ENCODE measurements around the gene S100A14.

The S100A14 gene

GRCh38 chr1:153626904-153627714 is 11.0 kb upstream of the S100A14 start, which contains the start of gene S100A13:
TSS of gene S100A13 (minus strand) at chr1:153627505. CDS start at chr1:153626472, 1,033 bp downstream.
- DNase-seq (ENCODE audit: low read depth), result no peak
- no peak within 1 kb of the TSS for H3K4me3 ChIP-seq (ENCODE audit: low read depth, low read length)

GRCh38 chr1:153626477-153626903 is 10.4 kb upstream of the S100A14 start:
- TF ChIP-seq, protein P1, sequence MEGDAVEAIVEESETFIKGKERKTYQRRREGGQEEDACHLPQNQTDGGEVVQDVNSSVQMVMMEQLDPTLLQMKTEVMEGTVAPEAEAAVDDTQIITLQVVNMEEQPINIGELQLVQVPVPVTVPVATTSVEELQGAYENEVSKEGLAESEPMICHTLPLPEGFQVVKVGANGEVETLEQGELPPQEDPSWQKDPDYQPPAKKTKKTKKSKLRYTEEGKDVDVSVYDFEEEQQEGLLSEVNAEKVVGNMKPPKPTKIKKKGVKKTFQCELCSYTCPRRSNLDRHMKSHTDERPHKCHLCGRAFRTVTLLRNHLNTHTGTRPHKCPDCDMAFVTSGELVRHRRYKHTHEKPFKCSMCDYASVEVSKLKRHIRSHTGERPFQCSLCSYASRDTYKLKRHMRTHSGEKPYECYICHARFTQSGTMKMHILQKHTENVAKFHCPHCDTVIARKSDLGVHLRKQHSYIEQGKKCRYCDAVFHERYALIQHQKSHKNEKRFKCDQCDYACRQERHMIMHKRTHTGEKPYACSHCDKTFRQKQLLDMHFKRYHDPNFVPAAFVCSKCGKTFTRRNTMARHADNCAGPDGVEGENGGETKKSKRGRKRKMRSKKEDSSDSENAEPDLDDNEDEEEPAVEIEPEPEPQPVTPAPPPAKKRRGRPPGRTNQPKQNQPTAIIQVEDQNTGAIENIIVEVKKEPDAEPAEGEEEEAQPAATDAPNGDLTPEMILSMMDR (IDR thresholded peaks at IDR 0.05; ENCODE audit: insufficient read depth, low read depth, low read length, missing control alignments), result no peak
- DNase-seq (ENCODE audit: low read depth), result no peak
- H3K4me3 ChIP-seq (ENCODE audit: low read depth, low read length), result no peak overlapping the region

More at GRCh38 chr1:153626904-153627714, 11.0 kb upstream of the S100A14 start, which contains the start of gene S100A13:
- TF ChIP-seq, protein P1 (IDR thresholded peaks at IDR 0.05; ENCODE audit: insufficient read depth, low read depth, low read length, missing control alignments), result peak; percentile 44

GRCh38 chr1:153624965-153625611 is 9.0 kb upstream of the S100A14 start:
- DNase-seq (ENCODE audit: low read depth), result no peak
- TF ChIP-seq, protein P1 (IDR thresholded peaks at IDR 0.05; ENCODE audit: insufficient read depth, low read depth, low read length, missing control alignments), result no peak
- H3K4me3 ChIP-seq (ENCODE audit: low read depth, low read length), result no peak overlapping the region

GRCh38 chr1:153623101-153623500 is 7.0 kb upstream of the S100A14 start:
- DNase-seq (ENCODE audit: low read depth), result no peak
- TF ChIP-seq, protein P1 (IDR thresholded peaks at IDR 0.05; ENCODE audit: insufficient read depth, low read depth, low read length, missing control alignments), result no peak

GRCh38 chr1:153619171-153619570 is 3.0 kb upstream of the S100A14 start:
- DNase-seq (ENCODE audit: low read depth), result no peak
- no peak overlapping the region for H3K4me3 ChIP-seq (ENCODE audit: low read depth, low read length)
- TF ChIP-seq, protein P1 (IDR thresholded peaks at IDR 0.05; ENCODE audit: insufficient read depth, low read depth, low read length, missing control alignments), result no peak

More at GRCh38 chr1:153623101-153623500, 7.0 kb upstream of the S100A14 start:
- no peak overlapping the region for H3K4me3 ChIP-seq (ENCODE audit: low read depth, low read length)

DNA sequence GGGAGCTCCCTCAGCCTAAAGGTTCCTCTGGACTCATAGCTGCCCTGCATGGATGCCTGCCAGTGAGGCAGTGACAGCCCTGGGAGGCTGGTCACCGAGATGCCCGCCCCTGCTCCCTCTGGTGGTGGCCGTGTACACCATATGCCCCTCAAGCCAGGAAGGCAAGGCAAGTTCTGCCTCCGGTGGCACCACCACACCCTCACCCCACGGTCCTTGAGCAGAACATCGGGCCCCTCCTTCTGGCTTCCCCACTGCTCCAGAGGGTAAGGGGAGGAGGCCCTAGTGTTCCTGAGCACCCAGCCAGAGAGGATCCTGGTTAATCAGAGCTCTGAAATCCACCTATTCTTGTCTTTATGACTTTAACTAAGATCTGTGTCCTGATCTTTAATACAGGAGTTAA is 1.5 kb upstream of the S100A14 start:
- no peak for DNase-seq (ENCODE audit: low read depth)
- TF ChIP-seq, protein P1 (IDR thresholded peaks at IDR 0.05; ENCODE audit: insufficient read depth, low read depth, low read length, missing control alignments), result no peak
- no peak overlapping the region for H3K4me3 ChIP-seq (ENCODE audit: low read depth, low read length)

Measured in GM12865 (cell line).